Activated T-cell treated with anti-CD3 and anti-CD28 coated beads for 4 hours (primary cell): Measurements from ENCODE around the gene PDZD2.

Experiments used
- DNase-seq: peaks from one replicate; pipeline ENCODE4 v3.0.0-alpha.2; 2020

PDZD2 gene

DNA sequence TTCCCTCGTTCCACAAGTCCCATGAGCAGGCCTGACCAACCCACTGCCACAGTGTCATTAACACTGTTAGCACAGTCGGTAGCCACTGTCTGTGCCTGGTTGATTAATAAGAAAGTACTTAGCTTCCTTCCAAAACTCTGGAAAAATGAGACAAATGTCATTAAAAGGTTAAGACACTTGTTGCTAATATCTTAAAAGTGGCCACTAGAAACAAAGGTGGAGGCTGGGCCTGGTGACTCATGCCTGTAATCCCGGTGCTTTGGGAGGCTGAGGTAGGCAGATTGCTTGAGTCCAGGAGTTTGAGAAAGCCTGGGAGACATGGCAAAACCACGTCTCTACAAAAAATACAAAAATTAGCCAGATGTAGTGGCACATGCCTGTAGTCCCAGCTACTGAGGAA, 194.0 kb downstream of the PDZD2 start:
- no peak for DNase-seq

DNA sequence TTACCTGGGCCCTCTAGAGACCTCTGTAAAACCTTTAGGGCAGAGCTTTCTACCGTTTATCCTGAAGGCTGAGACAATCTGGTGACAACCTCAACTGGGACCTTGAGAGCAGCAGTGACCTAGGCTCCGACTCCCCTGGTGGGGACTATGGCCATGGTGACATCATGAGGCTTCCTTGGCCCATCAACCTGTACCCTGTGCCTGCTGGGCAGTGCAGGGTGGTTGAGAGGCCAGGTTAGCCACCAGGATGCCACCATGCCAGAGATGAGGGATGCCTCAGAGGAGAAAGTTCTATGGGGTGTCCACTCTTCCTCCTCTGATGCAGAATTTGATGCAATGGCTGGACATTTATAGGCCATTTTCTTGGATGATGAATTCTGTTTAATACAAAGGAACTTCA, 194.8 kb downstream of the PDZD2 start:
- no peak for DNase-seq

DNA sequence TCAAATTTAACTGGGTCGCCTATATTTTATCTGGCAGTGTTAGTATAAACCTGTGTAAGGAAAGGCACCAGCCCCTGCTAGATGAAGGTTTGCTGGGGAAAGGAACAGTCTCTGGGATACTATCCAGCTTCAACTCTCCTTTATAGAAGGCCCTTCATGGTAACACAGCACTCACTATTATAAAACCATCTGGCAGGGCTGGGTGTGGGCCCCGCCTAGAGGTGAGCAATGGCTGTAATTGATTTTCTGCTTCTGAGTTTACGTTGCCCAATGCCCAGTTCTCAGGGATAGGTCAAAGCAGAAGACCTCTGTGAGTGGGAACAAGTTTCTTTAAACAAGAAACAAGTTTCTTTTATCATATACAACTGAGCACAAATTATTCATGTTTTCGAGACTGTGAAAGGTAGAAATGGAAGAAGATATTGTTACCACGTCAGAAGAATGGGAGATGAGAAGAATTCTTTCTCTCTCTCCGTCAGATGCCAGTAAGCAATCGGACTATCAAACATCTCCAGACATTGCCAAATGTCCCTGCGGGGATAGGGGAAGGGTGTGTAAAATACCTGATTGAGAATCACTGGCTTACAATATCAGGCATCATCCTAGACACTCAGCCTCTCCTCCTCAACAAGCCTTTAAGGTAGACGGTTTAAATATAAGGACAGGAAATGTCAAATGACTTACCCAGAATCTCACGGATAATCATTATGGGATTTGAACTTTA, 205.9 kb downstream of the PDZD2 start:
- DNase-seq, result no peak

DNA sequence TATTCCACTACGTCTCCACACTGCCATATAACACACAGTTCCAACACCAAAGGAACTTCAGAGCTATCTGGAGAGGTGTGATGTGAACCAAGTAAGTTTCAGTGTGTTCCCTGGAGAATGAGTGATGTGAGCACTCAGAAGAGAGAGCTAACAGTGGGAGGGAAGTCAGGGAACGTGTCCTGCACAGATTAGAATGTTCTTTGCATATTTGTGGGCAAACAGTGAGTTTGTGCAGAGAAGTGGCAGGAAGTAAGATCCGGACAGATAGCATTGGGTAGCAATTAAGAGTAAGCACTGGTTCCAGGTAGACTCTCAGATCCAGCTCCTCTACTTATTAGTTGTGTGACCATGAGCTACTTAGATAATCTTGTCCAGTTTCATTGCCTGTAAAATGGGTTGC, 206.4 kb downstream of the PDZD2 start:
- no peak for DNase-seq

DNA sequence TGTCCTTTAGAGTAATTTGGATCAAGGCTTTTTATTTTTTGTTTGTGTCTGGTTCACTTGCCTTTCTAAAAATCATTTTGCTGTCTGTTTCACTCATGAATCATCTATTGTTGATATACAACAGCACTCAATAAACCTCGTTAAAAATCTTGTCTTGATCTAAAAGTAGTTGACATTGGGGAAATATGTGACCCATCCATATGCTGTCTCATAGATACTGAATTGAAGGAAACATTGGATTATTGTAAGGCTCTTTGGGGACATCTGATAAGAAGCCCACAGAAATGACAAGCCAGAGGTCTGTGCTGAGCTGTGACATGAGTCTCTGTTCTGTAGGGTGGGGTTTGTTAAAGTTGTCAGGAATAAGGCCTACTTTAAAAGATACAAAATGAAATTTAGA, 208.0 kb downstream of the PDZD2 start:
- DNase-seq, result no peak

DNA sequence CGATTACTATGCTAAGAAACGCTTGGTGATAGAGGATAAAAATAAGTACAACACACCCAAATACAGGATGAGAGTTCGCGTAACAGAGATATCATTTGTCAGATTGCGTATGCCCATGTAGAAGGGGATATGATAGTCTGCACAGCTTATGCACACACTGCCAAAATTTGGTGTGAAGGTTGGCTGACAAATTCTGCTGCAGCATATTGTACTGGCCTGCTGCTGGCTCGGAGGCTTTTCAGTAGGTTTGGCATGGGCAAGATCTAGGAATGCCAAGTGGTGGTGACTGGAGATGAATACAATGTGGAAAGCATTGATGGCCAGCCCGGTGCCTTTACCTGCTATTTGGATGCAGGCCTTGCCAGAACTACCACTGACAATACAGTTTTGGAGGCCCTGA, 208.4 kb downstream of the PDZD2 start:
- DNase-seq, result no peak

DNA sequence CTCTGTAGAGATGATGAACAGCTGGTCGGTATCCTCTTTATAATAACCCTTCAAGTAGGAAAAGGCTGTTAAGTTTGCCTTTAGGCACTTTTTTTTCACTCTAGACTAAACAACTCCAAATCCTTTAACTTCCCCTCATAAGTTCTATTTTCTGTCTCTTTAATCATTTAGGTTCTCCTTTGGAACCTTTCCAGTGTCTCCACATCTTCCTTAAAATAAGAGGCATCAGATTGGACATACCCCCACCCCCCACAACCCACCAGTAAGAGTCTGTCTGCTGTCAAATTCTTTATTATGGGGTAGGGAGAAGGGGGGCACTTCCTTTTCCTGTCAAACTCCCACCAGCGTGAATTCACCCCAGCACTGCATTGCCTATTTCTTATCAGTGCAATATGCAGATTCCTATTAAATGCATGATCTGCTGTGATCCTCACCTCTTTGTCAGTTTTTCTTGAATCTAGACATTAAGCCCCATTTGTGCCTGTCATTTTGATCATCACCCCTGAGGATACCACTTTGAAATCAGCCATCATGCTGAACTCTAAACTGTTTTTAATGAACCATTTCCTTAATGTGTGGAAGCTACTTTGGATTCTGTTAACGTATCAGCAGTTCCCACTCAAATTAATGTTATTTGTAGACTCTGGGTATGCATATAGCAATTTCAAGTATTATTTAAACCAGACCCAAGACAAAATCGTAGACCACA, 212.2 kb downstream of the PDZD2 start:
- no peak for DNase-seq

DNA sequence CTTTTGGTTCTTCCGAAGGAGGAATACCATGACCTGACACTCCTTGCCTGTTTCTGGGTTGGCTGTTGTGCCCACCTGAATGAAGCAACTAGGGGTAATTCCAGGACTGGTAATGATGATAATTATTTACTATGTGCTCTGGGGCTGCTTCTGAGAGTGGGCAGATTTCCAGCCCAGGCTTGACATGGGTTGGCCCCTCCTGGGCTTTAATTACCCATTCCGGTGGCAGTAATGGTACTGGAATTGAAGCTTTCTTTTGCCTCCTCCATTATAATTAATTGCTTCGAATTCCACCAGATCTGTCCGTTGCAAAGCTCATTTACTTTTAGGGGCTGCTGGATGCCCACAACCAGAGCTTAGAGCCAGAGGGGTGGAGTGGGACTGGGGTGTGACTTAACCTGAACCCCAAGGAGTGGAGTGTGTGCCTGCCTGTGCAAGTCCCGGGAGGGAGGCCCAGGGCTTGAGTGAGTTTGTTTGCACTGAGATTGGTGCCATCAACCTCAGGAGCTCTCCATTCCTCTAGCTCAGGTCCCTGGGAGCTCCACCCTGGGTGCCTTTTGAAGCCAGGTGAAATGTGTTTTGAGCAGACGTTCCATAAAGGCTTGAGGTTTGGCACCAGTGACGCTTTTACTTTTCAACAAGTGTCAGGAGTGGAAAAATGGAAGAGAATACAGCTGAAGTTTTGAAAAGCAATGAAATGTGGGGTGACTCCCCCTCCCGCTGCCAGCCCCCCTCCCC, 214.6 kb downstream of the PDZD2 start:
- DNase-seq, result no peak

DNA sequence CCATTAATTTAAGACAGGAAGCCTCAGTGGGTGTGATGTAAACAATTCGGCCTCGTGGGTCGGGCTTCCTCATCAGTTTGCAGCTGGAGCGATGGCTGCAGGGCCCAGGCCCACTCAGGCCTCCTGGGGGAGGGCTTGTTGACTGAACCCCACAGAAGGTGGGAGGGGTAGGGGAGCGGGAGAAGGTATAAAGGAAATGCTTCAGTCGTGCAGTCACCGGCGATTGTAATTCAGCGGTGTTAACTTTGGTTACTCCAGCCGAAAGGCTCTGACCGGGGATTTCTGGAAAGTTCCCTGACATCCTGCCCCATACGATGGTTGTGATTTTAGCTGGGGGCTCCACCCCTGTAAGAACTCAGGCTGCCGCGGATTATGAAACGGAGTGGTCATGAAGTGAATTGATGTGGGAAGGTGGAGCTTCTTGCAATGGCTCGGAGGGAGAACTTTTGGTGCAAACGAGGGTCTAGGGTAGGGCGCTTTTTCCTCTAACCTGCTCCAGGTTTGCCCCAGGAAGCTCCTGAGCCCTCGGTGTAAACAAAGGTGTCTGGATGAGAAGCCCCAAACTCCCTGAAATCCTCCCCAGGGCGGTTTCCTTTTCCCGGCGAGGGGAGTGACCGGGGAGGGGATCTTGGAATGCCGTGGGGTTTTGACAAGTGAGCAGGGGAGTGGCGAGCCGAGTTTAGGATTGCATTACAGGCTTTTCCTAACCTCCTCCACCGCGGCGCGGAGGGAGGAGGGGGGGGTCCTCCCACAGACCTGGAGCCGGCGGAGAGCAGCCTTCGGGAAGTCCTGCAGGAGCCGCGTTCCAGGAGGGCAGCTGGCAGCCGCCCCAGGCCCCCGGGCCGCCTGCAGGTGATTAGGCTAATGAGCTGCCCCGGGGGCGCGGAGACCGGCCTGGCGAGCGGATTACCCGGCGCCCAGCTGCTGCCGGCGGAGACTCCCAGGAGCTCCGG, 215.5 kb downstream of the PDZD2 start:
- DNase-seq, result no peak

DNA sequence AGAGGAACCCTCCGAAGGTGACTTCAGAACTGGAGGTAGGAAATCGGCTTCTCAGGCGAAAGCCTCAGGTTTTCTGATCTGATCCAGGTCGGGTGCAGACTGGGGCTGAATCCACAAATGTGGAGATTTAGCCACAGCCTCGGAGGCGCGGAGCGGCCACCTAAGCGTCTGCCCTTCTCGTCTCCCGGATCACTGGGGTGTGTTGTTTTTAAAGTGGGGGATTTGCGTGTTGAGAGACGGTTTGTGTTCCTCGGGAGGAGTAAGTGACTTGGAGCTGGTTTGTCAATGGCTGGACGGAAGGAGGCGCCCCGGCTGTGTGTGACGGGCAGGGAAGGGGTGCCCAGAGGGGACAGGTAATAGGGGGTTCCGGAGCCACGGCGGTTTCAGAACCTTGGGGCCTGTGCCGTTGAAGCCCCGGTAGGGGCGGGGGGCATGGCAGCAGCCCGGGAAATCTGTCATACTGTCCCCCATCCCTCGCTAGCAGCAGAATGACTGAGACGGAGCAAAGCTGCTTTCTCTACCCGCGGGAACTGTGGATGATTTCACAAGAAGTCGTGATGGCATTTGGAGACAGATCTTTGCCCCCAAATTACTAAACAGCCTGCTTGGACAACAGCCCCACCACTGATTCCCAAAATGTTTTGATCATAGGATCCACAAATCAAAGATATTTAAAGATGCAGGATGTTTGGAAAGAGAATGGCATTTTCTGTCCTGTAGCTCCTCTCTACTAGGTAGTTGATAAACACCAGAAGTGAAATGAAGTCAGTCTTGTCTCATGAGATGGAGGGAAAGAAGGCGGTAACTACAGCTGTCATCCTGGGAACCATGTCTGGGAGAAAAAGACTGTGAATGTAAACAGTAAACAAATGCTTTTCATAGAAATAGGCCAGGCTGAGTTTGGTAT, 216.5 kb downstream of the PDZD2 start:
- no peak for DNase-seq

DNA sequence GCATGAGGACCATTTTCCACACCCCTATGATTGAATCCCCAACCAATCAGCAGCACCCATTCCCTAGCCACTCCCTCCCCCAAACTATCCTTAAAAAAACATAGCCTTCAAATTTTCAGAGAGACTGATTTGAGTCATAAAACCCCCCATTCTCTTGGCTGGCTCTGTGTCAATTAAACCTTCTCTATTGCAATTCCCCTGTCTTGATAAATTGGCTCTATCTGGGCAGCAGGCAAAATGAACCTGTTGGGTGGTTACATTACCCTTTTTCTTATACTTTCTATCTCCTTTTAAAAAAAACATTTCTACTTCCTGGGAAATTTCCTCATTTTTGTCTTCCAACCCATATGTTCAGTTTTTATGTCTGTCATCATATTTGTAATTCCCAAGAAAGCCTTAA, 220.2 kb downstream of the PDZD2 start:
- no peak for DNase-seq

DNA sequence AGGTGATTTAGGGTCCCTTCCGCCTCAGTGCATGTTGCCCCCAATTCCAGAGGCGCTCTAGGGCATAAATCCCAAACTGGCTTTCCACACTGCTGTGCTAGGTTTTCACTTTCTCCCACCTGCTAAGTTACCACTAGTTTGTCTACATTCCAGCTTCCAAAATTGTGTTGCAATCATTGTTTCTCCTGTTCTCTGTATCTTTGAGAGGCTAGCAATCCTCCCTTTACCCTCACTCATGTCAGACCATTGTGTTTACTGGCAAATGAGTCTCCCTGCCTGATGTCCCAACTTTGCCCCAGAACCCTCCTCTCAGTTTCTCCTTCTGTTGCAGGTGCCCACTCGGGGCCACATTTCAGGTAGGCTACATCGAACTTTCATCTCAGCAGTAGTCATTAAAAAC, 221.3 kb downstream of the PDZD2 start:
- no peak for DNase-seq

DNA sequence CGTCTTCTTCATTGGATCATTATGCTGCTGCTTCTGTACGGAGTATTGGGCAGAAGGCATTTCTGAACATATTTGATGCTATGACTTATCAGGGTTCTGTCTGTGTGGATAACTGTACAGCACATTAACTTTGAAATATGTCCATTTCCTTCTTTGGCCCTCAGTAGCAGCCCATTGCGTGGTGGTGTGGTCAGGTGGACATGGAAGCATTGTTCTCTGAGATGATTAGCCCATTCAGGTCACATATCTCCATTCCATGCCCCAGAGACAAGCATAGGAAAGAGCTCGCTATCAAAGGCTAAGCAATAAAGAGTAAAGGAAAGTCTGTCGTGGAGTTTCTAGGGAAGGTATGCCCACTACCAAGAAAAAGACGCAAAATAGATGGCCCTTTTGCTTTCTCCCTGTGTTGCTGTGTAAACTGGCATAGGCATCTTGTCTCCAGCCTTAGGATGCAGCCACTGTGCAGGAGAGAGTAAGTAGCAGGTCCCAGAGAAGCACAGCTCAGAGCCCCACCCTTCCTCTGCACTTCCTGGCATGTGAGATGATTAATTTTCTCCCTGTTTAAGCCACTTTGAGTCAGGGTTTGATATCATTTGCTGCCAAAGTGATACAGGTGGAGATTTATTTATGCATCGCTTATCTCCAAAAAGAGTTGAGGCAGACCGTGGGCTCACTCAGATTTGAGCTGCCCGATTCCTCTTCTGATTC, 221.9 kb downstream of the PDZD2 start:
- DNase-seq, result no peak

DNA sequence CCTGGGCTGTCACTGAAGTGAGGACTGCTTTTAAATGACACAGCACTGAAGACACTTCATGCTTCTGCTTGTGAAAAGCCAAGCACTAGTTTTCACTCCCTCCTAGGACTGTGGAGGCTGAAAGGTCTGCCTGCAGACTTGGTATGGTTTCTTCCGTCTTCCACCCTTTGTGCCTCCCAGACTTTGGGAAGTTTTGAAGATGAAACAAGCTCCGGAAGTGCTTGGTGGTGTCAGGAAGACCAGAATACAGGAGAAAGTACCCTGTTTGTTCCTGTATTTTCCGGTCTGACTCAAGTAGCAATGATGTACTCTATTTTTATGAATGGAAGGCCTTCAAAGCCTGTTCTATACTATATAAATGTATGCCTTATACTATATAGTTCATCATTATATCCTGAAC, 222.7 kb downstream of the PDZD2 start:
- DNase-seq, result no peak

DNA sequence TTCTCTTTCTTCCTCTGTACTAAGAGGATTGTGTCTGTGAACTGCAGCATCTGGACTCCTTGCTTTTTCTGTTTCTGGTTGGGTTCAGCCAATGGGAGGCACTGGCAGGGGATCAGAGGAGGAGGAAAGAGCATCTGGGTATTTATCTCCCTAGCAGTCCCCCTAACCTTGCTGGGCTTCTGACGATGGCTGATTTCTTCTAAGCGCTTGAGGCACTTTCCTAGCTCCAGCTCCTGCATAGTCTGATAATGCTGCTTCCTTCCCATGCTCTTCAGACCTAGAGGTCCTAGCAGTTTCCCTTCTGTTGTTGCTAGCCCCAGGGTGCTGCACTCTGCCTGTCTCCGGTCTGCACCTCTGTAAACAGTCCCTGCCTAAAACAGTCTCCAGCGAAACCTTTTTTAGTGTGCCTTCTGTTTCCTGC, 225.1 kb downstream of the PDZD2 start:
- DNase-seq, result no peak

DNA sequence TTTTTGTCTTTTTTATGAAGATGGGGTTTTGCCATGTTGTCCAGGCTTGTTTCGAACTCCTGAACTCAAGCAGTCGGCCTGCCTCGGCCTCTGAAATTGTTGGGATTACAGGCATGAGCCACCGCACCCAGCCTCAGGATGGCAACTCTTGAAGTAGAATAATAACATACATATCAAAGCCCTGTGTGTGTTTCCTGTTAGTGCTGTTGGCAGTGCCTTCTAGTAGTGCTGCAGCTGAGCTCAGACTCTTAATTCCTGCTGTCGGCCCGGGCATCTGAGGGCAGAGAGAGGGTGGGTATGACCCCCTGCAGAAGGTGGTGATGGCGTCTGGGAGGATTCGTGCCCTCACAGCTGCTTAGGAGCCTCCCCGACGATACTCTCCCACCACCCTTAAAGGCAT, 227.2 kb downstream of the PDZD2 start:
- DNase-seq, result no peak

DNA sequence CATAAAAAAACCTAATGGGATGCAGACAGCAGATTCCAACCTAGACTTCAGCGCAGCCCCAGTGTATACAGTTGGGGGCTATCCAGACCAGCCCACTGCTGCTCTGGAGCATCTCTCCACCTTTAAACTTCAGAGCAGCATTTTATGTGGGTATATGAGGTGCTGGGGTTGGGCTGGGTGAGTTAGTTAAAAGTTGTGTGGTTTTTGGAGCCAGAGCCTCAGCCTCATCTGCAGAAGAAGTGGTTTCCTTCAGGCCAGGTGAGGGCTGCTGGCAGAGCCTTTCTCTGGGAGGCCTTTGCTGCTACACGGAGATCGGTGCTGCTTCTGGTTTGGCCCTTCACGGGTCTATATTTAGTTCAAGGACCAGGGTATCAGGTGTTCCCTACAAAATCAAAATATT, 228.3 kb downstream of the PDZD2 start:
- no peak for DNase-seq

DNA sequence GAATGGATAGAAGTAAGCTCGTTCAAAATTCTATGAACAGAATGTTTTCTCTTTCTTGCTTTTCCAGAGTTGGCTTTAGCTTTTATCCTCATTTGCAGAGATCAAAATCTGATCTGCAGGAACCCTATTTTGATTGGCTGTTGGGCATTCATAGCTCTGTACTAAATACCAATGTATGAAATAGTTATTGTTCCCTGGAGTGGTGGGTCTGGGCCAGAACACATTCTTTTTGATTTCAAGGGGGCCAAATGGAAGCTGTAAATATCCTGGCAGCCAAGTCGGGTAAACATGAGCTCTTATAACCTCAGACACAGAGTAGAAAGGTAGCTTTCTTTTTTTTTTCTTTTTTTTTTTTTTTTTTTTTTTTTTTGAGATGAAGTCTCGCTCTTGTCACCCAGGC, 241.5 kb downstream of the PDZD2 start:
- no peak for DNase-seq

DNA sequence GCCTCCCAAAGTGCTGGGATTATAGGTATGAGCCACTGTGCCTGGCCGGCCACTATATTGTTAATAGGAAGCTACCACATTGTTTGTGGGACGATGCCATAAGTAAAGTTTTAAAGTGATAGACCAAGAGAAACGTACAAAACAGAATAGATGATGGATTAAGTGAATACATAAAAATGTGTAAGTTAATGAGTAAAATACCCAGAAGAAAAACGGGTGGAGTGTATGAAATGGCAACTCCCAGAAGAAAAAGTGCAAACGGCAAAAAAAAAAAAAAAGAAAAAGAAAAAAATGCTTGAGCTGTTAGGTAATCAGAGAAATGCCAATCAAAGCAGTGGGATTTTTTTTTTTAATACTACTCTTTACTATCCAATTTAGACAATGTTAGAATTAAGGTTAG, 246.0 kb downstream of the PDZD2 start:
- DNase-seq, result no peak

DNA sequence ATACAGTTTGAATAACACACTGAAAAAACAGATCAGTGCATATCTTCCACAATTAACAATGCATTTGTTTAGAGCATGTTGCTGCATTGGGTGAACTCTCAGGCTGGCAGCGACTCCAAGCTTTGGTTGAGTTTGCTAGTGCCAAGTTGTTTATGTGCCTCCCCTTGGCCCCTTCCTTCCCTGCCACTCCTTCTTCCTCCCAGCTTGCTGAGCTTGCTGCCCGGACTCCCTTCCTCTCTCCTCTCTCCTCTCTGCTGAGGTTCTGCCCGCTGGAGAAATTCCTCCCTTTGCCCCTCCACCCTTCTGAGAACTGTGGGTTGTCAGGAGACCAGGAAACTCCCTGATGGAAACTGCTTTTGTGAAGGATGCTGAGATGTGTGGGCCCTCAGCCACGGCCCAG, 247.3 kb downstream of the PDZD2 start:
- no peak for DNase-seq

DNA sequence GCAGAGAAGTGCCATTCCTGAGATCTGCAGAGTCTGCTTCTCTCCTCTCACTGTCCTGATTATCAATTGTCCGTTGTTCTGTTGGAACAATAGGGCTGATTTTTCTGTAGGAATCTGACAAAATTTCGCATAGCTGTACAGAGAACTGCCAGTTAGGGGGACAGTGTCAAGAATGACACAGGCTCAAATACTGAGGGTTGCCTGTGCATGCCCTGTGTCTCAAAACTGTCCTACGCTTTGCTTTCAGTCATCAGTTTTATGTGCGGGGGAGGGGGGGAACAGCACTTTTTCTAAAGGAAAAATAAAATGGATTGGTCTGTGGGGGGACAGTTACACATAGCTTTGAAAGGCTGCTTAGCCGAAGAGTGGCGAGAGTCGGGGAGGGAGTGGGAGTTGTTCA, 248.6 kb downstream of the PDZD2 start:
- DNase-seq, result no peak
